CD4-positive, alpha-beta T cell treated with Interferon gamma for 1 hour (primary cell): Measurements from ENCODE around the gene EXOSC1.
"Not testable (repeated sequence)": the region's sequence is repeated elsewhere in the genome, so short reads cannot be mapped to it uniquely, and the experiment has no call there.

ENCODE experiments used
- DNase-seq: peaks from one replicate; pipeline ENCODE4 v3.0.0-alpha.2; 2020

Gene EXOSC1

DNA sequence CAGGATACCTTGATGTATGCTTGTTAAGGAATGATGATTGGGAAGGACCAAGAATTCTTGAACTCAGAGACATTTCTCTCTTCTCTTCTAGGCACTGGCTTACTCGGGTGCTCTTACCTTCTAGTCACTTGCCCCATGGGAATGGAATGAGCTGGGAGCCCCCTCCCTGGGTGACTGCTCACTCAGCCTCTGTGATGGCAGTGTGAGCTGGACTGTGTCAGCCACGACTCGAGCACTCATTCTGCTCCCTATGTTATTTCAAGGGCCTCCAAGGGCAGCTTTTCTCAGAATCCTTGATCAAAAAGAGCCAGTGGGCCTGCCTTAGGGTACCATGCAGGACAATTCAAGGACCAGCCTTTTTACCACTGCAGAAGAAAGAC lies 10.9 kb upstream of the EXOSC1 start:
- DNase-seq = no peak

GRCh38 chr10:97456034-97456685 lies 10.4 kb upstream of the EXOSC1 start:
- no peak for DNase-seq

DNA sequence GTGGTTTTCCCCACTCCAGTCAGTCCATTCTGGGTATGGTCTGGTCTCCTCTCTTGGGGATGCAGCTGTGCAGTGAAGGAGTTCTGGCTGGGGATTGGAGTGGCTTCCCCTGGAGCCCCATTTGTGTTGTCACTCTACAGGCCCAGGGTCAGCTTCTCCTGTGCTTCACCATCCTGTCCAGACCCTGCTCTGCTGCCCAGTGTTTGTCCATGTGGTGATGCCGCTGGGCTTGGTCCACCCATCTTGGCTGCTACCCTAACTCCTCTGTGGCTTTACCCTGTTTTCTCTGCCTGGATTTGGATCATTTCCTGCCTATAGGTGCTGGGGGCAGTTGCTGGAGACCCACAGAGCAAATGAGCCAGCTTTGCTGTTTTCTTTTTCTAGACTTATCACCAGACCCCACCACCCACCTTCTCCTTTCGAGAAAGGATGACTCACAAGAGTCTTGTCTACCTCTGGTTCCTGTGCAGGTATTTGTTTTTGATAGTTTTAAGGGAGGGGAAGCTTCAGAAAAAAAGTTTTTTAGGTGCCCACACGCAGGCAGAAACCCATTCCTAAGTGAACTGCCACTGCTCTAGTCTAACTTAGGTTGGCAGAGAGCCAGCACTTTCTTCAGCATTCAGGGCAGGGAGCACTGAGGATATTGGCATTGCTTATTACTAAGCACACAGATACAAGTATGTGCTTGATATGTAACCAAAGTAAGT lies 8.7 kb upstream of the EXOSC1 start:
- no peak for DNase-seq

GRCh38 chr10:97452352-97452751 lies 6.5 kb upstream of the EXOSC1 start:
- no peak for DNase-seq

- no peak for DNase-seq
Measured at GRCh38 chr10:97451605-97452004, 5.8 kb upstream of the EXOSC1 start.

DNA sequence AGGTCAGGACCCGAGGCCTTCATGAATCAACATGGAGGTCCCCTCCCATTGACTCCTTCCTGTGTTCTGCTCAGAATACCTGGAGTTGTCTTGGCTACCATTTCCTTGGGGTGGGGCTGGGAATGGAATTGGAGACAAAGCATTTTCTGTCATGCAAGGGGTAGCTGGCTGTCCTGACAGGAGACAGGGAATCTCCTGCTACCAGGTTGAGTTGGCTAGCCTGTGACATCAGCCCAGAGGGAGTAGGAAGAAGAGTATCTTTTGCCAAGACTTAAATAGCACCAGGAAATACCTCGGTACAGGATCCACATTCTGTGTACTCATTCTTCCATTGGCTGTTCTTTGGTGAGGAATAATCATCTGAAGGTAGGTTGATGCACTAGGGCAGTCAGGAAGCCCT lies 5.0 kb upstream of the EXOSC1 start:
- no peak for DNase-seq

- no peak for DNase-seq
Measured at GRCh38 chr10:97445357-97445721, 467 bp downstream of the EXOSC1 start.

DNA sequence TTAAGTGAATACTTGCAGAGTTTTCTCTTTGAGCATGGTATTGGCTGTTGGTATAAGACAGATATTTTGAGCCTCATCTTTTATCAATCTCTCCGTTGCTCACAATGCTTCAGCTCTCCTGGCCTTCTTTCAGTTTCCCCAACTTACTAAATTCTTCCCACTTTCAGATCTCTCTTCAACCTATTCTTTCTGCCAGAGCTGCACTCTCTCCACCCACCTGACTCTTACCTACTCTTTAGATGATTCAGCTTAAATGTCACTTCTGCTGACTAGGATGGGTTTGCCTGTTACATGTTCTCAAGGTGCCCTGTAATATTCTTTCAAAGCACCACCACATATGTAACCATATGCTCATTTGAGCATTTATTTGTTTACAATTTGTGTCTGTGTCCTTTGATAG lies 1.6 kb downstream of the EXOSC1 start:
- DNase-seq = no peak

- DNase-seq = no peak
Measured at GRCh38 chr10:97442277-97442676, 3.5 kb downstream of the EXOSC1 start.

- no peak for DNase-seq
Measured at GRCh38 chr10:97435211-97435610, 10.6 kb downstream of the EXOSC1 start.

- DNase-seq = no peak
Measured at GRCh38 chr10:97434557-97434956, 11.2 kb downstream of the EXOSC1 start.

GRCh38 chr10:97434055-97434454 lies 11.8 kb downstream of the EXOSC1 start:
- DNase-seq = no peak

DNA sequence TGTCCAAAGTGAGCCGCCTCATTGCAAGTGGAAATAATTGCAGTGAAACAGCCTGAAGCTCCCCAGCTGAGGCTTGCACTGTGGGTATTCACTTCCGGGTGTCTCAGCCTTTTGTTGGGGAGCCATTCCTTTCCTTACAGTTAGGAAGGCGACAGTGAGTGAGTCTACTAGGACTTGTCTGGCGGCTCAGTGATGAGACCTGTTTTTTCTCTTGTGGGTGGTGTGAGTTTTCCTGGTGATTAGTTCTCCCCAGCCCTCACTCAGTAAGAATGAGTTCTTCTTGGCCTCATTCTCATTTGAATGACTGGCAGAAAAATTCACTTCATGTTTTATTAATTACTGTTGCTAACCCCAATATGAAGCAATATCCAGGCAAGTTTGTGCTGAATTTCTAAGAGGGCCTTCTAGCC lies 17.2 kb downstream of the EXOSC1 start:
- no peak for DNase-seq

DNA sequence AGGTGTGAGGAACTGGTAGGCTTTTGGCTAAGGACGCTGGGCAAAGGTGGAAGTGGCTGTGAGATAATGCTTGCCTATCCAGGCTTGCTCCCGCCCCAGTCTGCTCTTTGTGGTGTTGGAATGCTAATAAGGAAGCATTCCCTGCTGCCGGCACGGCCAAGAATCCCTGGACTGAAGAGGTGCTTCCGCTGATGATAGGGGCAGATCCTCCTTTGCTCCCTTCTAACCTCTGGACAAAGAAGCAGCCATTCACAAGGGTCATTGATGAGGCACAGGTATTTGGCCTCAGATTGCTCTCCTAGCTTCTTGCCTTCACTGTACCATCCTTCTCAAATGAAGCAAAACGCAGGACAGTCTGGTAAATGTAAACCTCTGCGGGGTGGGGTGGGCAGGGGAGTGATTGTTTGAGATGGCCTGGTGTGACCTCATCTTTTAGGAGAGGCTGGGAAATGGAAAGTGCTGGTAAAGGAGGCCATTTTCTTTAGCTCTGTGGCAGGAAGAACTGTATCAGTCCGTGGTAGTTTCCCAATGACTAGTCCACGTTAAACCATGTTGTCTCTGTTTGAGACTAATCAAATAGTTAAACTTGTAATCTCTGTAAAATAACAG lies 18.1 kb downstream of the EXOSC1 start:
- no peak for DNase-seq

DNA sequence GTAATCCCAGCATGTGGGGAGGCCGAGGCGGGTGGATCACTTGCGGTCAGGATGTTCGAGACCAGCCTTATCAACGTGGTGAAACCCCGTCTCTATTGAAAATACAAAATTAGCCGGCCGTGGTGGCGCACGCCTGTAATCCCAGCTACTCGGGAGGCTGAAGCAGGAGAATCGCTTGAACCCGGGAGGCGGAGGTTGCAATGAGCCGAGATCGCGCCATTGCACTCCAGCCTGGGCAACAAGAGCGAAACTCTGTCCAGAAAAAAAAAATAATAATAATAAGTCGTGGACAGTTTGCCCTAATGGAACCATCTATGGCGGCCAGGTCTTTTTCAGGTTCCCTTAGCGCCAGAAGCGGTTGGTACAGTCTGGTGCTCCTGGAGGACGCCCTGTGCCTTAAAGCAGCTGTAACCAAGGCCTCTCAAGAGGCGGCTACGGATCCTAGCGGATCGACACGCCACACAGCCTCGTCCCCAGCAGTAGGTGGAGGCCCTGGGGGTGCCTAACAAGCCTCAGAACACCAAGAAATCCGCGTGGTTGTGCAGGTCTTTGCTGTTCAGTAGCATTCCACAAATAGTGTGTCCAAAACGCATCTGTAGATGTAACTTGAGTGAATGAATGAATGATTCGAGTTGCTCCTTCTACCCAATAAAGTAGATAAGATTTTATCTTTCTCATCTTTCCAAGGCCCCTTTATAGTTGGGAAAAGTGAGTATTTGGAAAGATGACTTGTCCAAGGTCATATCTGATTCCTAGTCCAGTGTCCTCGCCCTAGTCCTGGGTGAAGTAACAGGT lies 18.8 kb downstream of the EXOSC1 start:
- no peak for DNase-seq

DNA sequence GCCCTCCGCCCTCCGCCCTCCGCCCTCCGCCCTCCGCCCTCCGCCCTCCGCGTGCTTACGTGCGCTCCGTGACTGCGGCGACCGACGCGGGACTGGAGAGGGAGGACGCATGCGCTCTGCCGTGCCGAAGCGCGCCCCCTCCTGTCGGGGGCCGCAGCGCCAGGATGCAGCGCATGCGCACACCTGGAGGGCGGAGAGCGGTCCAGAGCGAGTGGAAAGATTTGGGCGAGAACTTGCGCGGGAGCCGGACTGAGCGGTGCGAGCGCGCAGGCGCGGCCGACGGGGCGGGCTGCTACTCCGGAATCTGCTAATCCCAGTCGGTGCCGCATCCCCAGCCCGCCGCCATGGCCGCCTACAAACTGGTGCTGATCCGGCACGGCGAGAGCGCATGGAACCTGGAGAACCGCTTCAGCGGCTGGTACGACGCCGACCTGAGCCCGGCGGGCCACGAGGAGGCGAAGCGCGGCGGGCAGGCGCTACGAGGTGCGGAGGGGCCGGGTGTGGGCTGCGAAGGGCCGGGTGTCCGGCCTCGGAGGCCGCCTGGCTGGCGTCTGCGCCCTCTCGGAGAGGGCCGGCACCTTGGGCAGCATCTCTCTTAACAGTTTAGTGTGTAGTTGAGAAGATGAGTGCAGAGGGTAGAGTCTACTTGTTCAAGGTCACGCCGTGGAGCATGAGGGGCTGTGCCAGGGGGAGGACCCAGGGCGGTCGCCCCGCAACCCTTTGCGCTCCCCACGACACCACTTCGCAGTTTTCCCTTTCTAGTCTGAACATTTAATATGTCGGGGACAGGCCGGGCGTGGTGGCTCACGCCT lies 19.6 kb downstream of the EXOSC1 start, which contains the start of gene PGAM1:
Gene PGAM1, plus strand, starts transcription at position 228 of the 812 bp plus-strand sequence. Its CDS starts 117 bp downstream, at position 345.
- peak; percentile 97 for DNase-seq

DNA sequence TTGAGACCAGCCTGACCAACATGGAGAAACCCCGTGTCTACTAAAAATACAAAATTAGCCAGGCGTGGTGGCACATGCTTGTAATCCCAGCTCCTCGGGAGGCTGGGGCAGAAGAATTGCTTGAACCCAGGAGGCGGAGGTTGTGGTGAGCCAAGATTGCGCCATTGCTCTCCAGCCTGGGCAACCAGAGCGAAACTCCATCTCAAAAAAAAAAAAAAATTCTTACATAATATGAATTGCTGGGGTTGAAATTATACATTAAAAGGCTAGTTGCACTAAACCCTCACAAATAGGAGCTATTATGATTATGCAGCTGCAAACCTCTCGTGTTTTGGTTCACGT lies 22.1 kb downstream of the EXOSC1 start:
- not testable (repeated sequence) for DNase-seq

DNA sequence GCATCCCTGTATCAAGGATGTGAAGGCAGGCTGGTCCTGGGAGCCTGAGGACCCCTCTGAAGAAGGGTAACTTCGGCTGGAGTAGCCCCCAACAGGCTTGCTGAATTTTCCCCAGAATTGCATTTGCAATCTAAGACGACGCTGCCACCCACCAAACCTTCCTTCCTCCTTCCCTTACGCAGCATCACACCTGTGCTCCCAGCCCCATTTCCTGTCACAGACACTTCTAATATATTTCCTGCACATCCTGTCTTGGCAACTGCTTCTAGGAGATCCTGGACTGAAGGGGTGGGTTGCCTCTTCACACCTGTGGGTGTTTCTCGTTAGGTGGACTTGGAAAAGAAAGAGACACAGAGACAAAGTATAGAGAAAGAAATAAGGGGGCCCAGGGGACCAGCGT lies 29.2 kb downstream of the EXOSC1 start:
- no peak for DNase-seq

DNA sequence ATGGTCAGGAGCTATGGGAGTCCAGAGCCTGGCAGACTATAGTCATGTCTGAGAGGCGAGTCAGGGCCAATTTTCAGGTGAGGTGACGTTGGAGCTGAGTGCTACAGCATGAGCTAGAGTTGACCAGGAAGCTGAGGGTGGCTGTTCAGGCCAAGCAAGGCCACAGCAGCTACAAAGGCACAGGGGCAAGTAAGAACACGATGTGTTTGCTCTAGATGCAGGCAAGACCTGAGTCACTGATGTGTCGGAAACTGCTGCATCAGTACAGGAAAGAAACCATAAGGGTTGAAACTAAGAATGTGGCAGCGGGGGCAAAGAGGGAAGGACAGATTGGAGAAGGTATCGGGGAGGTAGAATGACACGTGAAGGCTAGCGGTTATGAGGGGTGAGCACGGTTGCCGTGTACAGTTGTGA lies 32.9 kb downstream of the EXOSC1 start:
- DNase-seq = no peak

GRCh38 chr10:97411406-97411805 lies 34.4 kb downstream of the EXOSC1 start:
- no peak for DNase-seq

- DNase-seq = no peak
Measured at GRCh38 chr10:97408496-97408992, 37.3 kb downstream of the EXOSC1 start.

GRCh38 chr10:97407952-97408248 lies 37.9 kb downstream of the EXOSC1 start:
- no peak for DNase-seq
